HepG2 (cell line): ENCODE measurements around the gene BROX.
"Not testable (repeated sequence)": the region's sequence is repeated elsewhere in the genome, so short reads cannot be mapped to it uniquely, and the experiment has no call there.

Source experiments
- JUND ChIP-seq: sonication (generic); formaldehyde crosslinking; IDR thresholded peaks from 2 replicates; pipeline ENCODE4 v1.8.0; 2022; ENCODE audit warnings: mild to moderate bottlenecking, missing genetic modification reagents
- KDM1A ChIP-seq: IDR thresholded peaks from 2 replicates; pipeline ENCODE4 v1.6.1; 2016; ENCODE audit warnings: missing compliant biosample characterization
- RERE ChIP-seq: IDR thresholded peaks from 2 replicates; pipeline ENCODE4 v1.6.1; 2016; ENCODE audit warnings: low read depth, missing genetic modification reagents, missing compliant biosample characterization
- ZFP36 ChIP-seq: fragments of 150-350 bp; IDR thresholded peaks from 2 replicates; pipeline ENCODE4 v1.6.1; 2018; ENCODE audit warnings: borderline replicate concordance, low read length, low read depth; ENCODE audit not compliant: partially characterized antibody
- ZNF350 ChIP-seq: sonication (generic); formaldehyde crosslinking; IDR thresholded peaks from 2 replicates; pipeline ENCODE4 v1.4.0; 2020; ENCODE audit warnings: mild to moderate bottlenecking, low read depth, missing genetic modification reagents, borderline replicate concordance
- ZNF737 ChIP-seq: sonication (generic); formaldehyde crosslinking; IDR thresholded peaks from 2 replicates; pipeline ENCODE4 v1.5.0; 2020; ENCODE audit warnings: missing genetic modification reagents, mild to moderate bottlenecking, borderline replicate concordance
- TF ChIP-seq, protein P1 (sequence below): sonication (generic); formaldehyde crosslinking; IDR thresholded peaks from 2 replicates; pipeline ENCODE4 v1.5.0; 2020; ENCODE audit warnings: mild to moderate bottlenecking, missing genetic modification reagents, moderate library complexity

- TF ChIP-seq, protein P1, sequence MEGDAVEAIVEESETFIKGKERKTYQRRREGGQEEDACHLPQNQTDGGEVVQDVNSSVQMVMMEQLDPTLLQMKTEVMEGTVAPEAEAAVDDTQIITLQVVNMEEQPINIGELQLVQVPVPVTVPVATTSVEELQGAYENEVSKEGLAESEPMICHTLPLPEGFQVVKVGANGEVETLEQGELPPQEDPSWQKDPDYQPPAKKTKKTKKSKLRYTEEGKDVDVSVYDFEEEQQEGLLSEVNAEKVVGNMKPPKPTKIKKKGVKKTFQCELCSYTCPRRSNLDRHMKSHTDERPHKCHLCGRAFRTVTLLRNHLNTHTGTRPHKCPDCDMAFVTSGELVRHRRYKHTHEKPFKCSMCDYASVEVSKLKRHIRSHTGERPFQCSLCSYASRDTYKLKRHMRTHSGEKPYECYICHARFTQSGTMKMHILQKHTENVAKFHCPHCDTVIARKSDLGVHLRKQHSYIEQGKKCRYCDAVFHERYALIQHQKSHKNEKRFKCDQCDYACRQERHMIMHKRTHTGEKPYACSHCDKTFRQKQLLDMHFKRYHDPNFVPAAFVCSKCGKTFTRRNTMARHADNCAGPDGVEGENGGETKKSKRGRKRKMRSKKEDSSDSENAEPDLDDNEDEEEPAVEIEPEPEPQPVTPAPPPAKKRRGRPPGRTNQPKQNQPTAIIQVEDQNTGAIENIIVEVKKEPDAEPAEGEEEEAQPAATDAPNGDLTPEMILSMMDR (CRISPR knock-in tag), result not testable (repeated sequence)
- not testable (repeated sequence) for TF ChIP-seq KDM1A; ZNF350 (CRISPR knock-in tag); JUND (CRISPR knock-in tag); RERE (CRISPR knock-in tag); ZFP36; ZNF737
Measured at GRCh38 chr1:222668184-222668583, 44.2 kb upstream of the BROX start.
